ENCODE data around the gene PIM3. TPM values are rescaled to one million over a fixed set of nuclear protein-coding genes. Genes with fewer than 3 reads are reported as not detected.
"Not testable (repeated sequence)": the region's sequence is repeated elsewhere in the genome, so short reads cannot be mapped to it uniquely, and the experiment has no call there.

Gene PIM3
- total RNA-seq, 1 experiment from 2014 or later = 86.3 TPM

- intact Hi-C loops (cut with micrococcal nuclease; ENCODE audit: unreplicated experiment) = no loop called here
- Mint-ChIP-seq H3K4me1 (ENCODE audit: low read depth, unreplicated experiment) (peaks cover 8% of the 10 kb centered on the region), H3K36me3 (ENCODE audit: insufficient read depth, unreplicated experiment) (peaks cover 15% of the 10 kb centered on the region), H3K4me3 (ENCODE audit: low read depth, unreplicated experiment) (no peak overlapping the region), H3K9me3 (ENCODE audit: low read depth, unreplicated experiment) (no peaks in the 10 kb centered on the region), H3K27me3 (ENCODE audit: unreplicated experiment) (no peaks in the 10 kb centered on the region), H3K27ac (ENCODE audit: unreplicated experiment) (no peak overlapping the region)
- BruUV-seq (replicated peaks) = no TSS peak
- TF ChIP-seq, protein P1, sequence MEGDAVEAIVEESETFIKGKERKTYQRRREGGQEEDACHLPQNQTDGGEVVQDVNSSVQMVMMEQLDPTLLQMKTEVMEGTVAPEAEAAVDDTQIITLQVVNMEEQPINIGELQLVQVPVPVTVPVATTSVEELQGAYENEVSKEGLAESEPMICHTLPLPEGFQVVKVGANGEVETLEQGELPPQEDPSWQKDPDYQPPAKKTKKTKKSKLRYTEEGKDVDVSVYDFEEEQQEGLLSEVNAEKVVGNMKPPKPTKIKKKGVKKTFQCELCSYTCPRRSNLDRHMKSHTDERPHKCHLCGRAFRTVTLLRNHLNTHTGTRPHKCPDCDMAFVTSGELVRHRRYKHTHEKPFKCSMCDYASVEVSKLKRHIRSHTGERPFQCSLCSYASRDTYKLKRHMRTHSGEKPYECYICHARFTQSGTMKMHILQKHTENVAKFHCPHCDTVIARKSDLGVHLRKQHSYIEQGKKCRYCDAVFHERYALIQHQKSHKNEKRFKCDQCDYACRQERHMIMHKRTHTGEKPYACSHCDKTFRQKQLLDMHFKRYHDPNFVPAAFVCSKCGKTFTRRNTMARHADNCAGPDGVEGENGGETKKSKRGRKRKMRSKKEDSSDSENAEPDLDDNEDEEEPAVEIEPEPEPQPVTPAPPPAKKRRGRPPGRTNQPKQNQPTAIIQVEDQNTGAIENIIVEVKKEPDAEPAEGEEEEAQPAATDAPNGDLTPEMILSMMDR (IDR thresholded peaks at IDR 0.05; ENCODE audit: unreplicated experiment) = no peak
- CTCF ChIA-PET = no interaction called here
- no peak for DNase-seq
Measured at GRCh38 chr22:49942565-49943404, 17.8 kb upstream of the PIM3 start.

GRCh38 chr22:49943405-49943765, 17.2 kb upstream of the PIM3 start:
- H3K27ac Mint-ChIP-seq (ENCODE audit: unreplicated experiment) = no peak overlapping the region
- peaks cover 8% of the 10 kb centered on the region for H3K4me1 Mint-ChIP-seq (ENCODE audit: low read depth, unreplicated experiment)

GRCh38 chr22:49943771-49944398, 16.7 kb upstream of the PIM3 start:
- TF ChIP-seq, protein P1 (IDR thresholded peaks at IDR 0.05; ENCODE audit: unreplicated experiment) = no peak
- Mint-ChIP-seq H3K27me3 (ENCODE audit: unreplicated experiment) (no peaks in the 10 kb centered on the region), H3K4me1 (ENCODE audit: low read depth, unreplicated experiment) (peaks cover 8% of the 10 kb centered on the region), H3K36me3 (ENCODE audit: insufficient read depth, unreplicated experiment) (peaks cover 17% of the 10 kb centered on the region), H3K9me3 (ENCODE audit: low read depth, unreplicated experiment) (no peaks in the 10 kb centered on the region), H3K27ac (ENCODE audit: unreplicated experiment) (no peak overlapping the region), H3K4me3 (ENCODE audit: low read depth, unreplicated experiment) (no peak overlapping the region)
- intact Hi-C loops (cut with micrococcal nuclease; ENCODE audit: unreplicated experiment) = no loop called here
- BruUV-seq (replicated peaks) = no TSS peak
- no peak for DNase-seq
- CTCF ChIA-PET = interaction anchor here (0.6 kb wide), 1 partner anchor 84 kb away, joined by 5 read pairs; no protein-coding TSS in a partner anchor

More at GRCh38 chr22:49943405-49943765, 17.2 kb upstream of the PIM3 start:
- Mint-ChIP-seq H3K27me3 (ENCODE audit: unreplicated experiment) (no peaks in the 10 kb centered on the region), H3K4me3 (ENCODE audit: low read depth, unreplicated experiment) (no peak overlapping the region), H3K36me3 (ENCODE audit: insufficient read depth, unreplicated experiment) (peaks cover 17% of the 10 kb centered on the region), H3K9me3 (ENCODE audit: low read depth, unreplicated experiment) (no peaks in the 10 kb centered on the region)
- intact Hi-C loops (cut with micrococcal nuclease; ENCODE audit: unreplicated experiment) = no loop called here
- no peak for DNase-seq
- TF ChIP-seq, protein P1 (IDR thresholded peaks at IDR 0.05; ENCODE audit: unreplicated experiment) = no peak
- CTCF ChIA-PET = no interaction called here
- no TSS peak for BruUV-seq (replicated peaks)

DNA sequence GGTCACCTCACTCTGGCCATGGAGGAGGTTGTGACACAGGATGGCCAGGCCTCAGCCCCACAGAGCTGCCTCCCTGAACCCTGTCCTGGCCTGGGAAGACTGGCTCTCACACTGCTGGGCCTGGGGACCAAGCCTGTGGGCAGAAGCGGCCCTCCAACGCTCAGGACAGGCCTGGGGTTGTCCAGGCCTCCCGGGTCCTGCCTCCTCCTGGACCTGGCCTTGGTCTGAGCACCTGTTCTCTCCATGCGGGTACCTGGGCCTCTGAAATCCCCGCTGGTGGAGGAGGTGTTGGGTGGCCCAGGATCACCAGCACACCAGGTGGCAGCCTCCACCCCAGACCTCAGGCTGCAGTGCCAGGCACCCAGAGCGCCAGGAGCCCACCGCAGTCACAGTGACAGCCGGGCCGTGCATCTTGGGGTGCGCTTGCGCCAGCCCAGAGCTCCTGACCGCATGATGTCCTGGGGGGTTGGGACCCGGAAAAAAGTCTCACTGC, 16.1 kb upstream of the PIM3 start:
- TF ChIP-seq, protein P1 (IDR thresholded peaks at IDR 0.05; ENCODE audit: unreplicated experiment) = no peak
- BruUV-seq (replicated peaks) = no TSS peak
- Mint-ChIP-seq H3K27me3 (ENCODE audit: unreplicated experiment) (no peaks in the 10 kb centered on the region), H3K36me3 (ENCODE audit: insufficient read depth, unreplicated experiment) (peaks cover 22% of the 10 kb centered on the region), H3K4me3 (ENCODE audit: low read depth, unreplicated experiment) (no peak overlapping the region), H3K27ac (ENCODE audit: unreplicated experiment) (no peak overlapping the region), H3K9me3 (ENCODE audit: low read depth, unreplicated experiment) (no peaks in the 10 kb centered on the region), H3K4me1 (ENCODE audit: low read depth, unreplicated experiment) (peaks cover 8% of the 10 kb centered on the region)
- no peak for DNase-seq
- intact Hi-C loops (cut with micrococcal nuclease; ENCODE audit: unreplicated experiment) = no loop called here
- CTCF ChIA-PET = no interaction called here

DNA sequence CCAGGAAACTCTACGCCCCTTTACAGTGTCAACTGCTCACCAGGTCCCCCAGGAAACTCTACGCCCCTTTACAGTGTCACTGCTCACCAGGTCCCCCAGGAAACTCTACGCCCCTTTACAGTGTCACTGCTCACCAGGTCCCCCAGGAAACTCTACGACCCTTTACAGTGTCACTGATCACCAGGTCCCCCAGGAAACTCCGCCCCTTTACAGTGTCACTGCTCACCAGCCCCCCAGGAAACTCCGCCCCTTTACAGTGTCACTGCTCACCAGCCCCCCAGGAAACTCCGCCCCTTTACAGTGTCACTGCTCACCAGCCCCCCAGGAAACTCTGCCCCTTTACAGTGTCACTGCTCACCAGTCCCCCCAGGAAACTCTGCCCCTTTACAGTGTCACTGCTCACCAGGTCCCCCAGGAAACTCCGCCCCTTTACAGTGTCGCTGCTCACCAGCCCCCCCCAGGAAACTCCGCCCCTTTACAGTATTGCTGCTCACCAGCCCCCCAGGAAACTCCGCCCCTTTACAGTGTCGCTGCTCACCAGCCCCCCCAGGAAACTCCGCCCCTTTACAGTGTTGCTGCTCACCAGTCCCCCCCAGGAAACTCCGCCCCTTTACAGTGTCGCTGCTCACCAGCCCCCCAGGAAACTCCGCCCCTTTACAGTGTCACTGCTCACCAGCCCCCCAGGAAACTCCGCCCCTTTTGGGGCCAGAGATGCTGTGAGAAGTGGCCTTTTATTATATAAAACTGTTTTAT, 15.4 kb upstream of the PIM3 start:
- CTCF ChIA-PET; intact Hi-C loops (cut with micrococcal nuclease; ENCODE audit: unreplicated experiment); BruUV-seq (replicated peaks); H3K4me1 Mint-ChIP-seq (ENCODE audit: low read depth, unreplicated experiment); DNase-seq; H3K4me3 Mint-ChIP-seq (ENCODE audit: low read depth, unreplicated experiment); H3K27me3 Mint-ChIP-seq (ENCODE audit: unreplicated experiment); H3K9me3 Mint-ChIP-seq (ENCODE audit: low read depth, unreplicated experiment): not testable (repeated sequence)
- Mint-ChIP-seq H3K27ac (ENCODE audit: unreplicated experiment) (peak overlapping the region; percentile 30), H3K36me3 (ENCODE audit: insufficient read depth, unreplicated experiment) (peaks cover 30% of the 10 kb centered on the region)

Measured in Calu3 (cell line).